DMS79 (cell line): ENCODE results near the gene DNAJC4.
A peak's percentile ranks its signal among the peaks of the same experiment; 100 is the strongest.

Source experiments
- DNase-seq: peaks from one replicate; lab custom pipeline; 2025; lab: John Stamatoyannopoulos, UW

DNAJC4 gene

GRCh38 chr11:64208086-64208795 is 22.1 kb upstream of the DNAJC4 start:
- no peak for DNase-seq

DNA sequence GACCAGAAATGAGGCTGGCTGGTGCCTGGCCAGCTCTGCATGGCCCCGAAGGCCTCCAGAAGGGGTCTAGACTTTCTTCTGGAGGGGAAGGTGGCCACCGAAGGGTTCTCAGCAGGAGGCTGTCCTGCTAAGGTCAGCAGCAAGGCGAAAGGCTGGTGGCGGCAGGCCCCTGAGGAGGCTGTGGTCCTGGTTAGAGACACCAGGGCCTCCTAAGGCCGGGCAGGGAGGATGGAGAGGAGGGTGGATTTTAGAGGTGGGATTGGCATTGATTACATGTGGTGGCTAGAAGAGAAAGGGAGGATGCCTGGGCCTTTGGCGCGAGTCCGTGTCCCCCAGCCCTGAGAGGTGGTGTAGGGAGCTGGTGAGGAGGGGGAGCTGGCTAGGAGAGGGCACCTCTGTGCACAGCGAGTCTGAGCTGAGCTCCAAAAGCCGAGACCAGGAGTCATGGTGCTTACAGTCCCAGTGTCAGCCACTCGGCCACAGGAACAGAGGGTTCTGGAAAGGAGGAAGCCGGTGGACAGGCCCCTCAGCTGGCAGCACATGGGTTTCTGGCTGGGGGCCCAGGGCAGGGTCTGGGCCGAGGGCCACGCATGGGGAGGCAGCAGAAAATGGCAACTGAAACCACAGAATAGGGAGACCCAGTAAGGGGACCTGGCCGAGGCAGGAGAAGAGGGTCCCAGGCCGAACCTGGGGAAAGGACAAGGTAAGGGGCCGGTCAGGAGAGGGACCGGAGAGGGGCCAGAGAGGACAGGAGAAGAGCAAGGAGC is 21.4 kb upstream of the DNAJC4 start:
- DNase-seq = no peak

DNA sequence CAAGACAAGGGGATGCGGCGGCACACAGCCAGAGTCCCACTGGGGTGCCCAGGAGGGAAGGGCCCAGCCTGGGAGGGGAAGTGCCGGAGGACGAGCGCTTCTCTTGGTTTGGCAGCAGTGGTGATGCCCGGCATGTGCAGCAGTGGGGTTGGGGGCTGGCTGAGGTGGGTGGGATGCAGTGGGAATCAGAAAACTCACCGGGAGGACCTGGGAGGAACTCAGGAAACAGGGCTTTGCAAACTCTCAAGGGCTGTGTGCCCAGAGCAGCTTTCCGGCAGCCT is 20.8 kb upstream of the DNAJC4 start:
- DNase-seq = no peak

DNA sequence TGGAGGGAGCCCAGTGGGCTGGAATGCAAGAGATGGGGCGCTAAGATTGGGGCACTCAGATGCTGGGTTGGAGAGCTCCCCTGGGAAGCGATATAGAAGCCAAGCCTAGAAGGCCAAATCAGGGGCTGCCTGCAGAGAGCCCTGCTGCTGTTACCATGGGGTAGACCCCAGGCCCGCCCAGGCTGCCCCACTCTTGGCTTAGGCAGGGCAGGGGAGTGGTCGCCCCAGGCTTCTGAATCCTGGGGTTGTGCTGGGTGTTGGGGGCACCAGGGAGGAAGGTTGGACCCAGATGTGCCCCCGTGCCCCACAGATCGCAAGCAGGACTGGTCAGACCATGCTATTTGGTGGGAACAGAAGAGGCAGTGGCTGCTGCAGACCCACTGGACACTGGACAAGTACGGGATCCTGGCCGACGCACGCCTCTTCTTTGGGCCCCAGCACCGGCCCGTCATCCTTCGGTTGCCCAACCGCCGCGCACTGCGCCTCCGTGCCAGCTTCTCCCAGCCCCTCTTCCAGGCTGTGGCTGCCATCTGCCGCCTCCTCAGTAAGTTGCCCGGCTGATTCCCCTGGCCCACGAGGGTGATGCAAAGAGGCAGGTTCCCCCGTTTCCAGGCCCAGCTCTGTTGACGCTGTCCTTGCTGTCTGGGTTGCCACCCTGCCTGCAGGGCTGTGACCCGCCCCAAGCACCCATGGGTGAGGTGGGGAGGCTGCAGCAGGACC is 19.9 kb upstream of the DNAJC4 start:
- no peak for DNase-seq

DNA sequence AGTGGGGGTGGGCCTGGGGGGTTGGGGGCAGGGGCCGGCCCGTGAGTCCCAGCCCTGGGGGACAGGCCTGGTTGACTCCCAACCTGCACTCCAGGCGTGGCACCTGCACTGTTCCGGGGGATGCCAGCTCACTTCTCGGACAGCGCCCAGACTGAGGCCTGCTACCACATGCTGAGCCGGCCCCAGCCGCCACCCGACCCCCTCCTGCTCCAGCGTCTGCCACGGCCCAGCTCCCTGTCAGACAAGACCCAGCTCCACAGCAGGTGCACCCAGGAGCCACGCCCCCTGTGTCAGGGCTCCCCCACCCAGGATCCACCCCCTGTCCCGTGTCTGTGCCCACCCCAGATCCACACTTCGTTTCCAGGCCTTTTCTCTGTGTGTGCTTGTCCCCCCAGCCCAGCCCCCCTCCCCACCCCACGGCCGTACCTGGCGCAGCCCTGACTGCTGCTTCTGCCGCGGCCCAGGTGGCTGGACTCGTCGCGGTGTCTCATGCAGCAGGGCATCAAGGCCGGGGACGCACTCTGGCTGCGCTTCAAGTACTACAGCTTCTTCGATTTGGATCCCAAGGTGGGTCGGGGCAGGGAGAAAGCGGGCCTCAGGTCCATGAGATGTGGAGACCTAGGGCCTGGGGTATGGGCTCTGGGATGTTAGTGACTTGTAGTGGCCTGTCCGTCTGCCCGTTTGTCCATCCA is 19.0 kb upstream of the DNAJC4 start:
- DNase-seq = no peak

- no peak for DNase-seq
These were observed 13.5 kb upstream of the DNAJC4 start for GRCh38 chr11:64216879-64217278.

- DNase-seq = no peak
These were observed 11.6 kb upstream of the DNAJC4 start for GRCh38 chr11:64218628-64219353.

DNA sequence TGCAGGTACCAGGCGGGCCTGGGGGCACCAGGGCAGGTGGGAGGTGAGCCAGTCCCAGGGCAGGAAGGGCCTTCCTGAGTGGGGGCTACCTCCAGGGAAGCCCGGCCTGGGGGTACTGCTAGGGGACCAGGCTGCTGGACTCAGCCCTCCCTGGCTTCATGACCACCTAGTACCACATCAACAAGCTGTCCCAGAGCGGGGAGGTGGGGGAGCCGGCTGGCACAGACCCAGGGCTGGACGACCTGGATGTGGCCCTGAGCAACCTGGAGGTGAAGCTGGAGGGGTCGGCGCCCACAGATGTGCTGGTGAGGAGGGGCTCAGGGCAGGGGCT is 11.0 kb upstream of the DNAJC4 start:
- DNase-seq = no peak

DNA sequence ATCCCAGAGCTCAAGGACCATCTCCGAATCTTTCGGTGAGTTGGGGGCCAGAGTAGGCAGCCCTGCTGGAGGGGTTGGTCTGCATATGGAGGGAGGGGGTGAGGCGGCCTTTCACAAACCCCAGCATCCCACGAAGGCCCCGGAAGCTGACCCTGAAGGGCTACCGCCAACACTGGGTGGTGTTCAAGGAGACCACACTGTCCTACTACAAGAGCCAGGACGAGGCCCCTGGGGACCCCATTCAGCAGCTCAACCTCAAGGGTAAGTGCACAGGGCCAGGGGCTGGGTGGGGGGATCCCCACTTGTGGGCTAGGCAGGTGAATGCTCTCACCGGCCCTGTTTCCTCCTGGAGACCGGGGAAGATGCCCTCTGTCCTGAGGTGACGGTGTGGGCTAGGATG is 10.6 kb upstream of the DNAJC4 start:
- no peak for DNase-seq

DNA sequence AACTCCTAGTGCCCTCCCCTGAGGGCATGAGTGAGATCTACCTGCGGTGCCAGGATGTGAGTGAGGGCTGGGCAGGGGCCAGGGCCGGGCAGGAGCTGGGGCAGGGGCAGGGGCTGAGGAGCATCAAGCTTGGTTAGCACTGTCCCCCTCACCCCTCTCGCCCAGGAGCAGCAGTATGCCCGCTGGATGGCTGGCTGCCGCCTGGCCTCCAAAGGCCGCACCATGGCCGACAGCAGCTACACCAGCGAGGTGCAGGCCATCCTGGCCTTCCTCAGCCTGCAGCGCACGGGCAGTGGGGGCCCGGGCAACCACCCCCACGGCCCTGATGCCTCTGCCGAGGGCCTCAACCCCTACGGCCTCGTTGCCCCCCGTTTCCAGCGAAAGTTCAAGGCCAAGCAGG is 10.1 kb upstream of the DNAJC4 start:
- no peak for DNase-seq

GRCh38 chr11:64220798-64221197 is 9.6 kb upstream of the DNAJC4 start:
- DNase-seq = no peak

- DNase-seq = no peak
These were observed 7.7 kb upstream of the DNAJC4 start for GRCh38 chr11:64222651-64223000.

- no peak for DNase-seq
These were observed 7.2 kb upstream of the DNAJC4 start for GRCh38 chr11:64223001-64223651.

- no peak for DNase-seq
These were observed 6.0 kb upstream of the DNAJC4 start for GRCh38 chr11:64224151-64224890.

- DNase-seq = no peak
These were observed 5.3 kb upstream of the DNAJC4 start for GRCh38 chr11:64224891-64225607.

DNA sequence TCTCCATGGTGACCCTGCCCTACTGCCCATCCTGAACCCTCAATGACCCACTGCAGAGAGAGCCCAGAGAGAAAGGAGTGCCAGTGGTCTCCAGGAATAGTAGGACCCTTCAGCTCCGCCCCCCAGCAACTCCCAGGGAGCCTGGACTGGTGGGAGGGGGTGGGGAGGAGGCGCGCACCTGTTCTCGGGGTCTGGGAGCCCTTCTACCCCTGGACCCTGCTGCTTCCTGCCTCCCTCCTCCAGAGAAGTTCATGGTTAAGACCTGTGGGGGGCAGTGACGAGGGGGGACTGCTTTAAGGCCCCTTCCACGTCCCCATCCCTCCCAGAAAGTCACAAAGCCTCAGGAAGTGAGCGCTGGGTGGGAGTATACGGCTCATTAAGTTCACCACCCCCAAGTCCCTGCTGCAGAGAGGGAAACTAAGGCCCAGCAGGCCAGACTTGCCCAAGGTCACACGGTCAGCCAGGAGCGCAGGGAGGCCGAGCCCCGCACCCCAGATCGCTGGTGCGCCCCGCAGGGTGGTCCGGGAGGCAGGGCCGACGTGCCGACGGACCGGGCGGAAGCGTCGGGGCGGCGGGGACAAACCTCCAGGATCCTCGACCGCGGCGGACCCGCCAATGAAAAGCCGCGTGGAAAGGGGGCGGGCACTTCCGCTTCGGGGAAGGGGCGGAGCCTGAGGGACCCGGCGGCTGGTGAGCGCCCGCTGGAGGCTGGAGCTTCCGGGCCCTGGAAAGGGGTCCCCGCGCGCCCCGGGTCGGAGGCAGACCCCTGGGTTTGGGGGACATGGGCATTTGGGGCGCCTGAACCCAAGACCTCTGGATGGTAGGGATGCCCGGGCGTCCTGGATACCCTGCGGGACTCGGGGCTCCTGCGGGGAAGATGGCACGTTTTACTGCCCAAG is 4.5 kb upstream of the DNAJC4 start, which contains the start of the genes NUDT22 and TRPT1:
Gene NUDT22, plus strand, starts transcription at position 667 of the 899 bp plus-strand sequence. CDS start 379 bp downstream, outside the sequence.
Gene TRPT1, minus strand, starts transcription at position 579 of the 899 bp plus-strand sequence. Its CDS starts 326 bp downstream, at position 253.
- DNase-seq = peak; percentile 64

DNA sequence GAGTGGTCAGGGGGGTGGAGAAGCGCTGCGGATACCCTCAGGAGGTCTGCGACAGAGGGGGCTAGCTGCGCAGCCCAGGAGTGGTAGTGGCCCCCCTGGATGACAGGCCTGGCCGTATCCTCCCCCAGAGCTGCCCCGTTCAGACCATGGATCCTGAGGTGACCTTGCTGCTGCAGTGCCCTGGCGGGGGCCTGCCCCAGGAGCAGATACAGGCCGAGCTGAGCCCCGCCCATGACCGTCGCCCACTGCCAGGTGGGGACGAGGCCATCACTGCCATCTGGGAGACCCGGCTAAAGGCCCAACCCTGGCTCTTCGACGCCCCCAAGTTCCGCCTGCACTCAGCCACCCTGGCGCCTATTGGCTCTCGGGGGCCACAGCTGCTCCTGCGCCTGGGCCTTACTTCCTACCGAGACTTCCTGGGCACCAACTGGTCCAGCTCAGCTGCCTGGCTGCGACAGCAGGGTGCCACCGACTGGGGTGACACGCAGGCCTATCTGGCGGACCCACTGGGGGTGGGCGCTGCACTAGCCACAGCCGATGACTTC is 3.8 kb upstream of the DNAJC4 start:
- peak; percentile 72 for DNase-seq

- no peak for DNase-seq
These were observed 2.9 kb upstream of the DNAJC4 start for GRCh38 chr11:64227405-64227956.
